HG03558 (cell line): ENCODE data around the gene C11orf16.
"Not testable (repeated sequence)": the region's sequence is repeated elsewhere in the genome, so short reads cannot be mapped to it uniquely, and the experiment has no call there.

ENCODE experiments used
- ATAC-seq: cut with Tn5 transposase; IDR thresholded peaks from one replicate; pipeline ENCODE4 v1.9.1; 2021; ENCODE audit warnings: moderate number of reproducible peaks; ENCODE audit not compliant: unreplicated experiment; ENCODE audit errors: extremely low read depth

C11orf16 gene, protein sequence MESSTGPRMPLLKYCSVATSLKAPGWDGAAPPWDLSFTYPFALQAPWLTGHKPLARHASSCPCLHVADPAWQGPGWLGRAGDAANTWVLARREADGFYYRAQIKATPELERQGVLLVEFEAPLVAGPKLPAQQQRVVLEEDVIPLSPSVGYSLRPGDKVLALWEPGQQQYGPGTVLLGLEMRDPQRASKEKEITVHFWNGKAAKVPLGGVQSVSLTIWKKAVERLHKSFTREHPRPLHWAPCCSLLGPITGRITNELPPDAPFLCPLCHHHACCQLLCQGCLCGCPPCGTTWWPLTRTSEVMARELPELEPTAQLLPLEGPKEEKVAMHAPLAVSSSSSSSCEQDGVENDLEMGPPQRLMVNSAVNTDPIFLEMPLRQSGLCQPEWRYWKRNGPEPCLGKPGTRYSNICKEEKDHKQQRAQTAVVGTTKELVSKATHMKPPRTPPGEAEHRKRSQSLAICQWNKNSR

GRCh38 chr11:8932564-8933180 is at the start of gene C11orf16:
C11orf16 (minus strand) TSS chr11:8932947; CDS start chr11:8932308, 639 bp downstream.
- no peak for ATAC-seq

- no peak for ATAC-seq
These were observed 47.7 kb upstream of the C11orf16 start for GRCh38 chr11:8980485-8980884.

GRCh38 chr11:8979365-8979764 is 46.6 kb upstream of the C11orf16 start:
- not testable (repeated sequence) for ATAC-seq

GRCh38 chr11:8973121-8973520 is 40.4 kb upstream of the C11orf16 start:
- no peak for ATAC-seq

- no peak for ATAC-seq
These were observed 39.2 kb upstream of the C11orf16 start for GRCh38 chr11:8971924-8972316.

DNA sequence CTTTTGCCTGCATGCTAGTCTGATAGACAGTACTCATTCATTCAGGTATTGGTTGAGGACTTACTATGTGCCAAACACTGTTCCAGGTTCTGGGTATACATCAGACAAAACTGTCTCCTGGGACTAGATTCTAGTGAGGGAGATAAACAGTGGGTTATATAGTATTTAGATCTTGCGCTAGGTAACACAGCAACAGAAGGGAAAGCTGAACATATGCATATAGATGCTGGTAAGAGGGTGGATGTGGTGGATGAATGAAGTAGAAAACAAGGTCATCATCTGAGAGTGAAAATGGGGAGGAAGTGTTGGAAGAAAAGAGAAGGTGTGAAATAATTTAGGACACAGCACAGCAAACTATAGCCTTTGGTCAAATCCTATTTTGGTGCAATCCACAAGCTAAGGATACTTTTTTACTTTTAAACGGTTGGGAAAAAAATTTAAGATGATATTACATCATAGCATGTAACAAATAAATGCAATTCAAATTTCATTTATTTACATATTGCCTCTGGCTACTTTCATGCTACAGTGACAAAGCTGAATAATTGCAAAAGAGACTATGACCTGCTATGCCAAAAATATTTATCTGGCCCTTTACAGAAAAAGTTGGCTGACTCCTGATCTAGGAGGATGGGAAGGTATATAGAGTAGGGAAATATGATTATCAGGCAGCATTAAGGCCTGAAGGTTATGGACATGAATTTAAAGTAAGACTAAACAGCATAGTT is 38.6 kb upstream of the C11orf16 start:
- ATAC-seq = no peak

DNA sequence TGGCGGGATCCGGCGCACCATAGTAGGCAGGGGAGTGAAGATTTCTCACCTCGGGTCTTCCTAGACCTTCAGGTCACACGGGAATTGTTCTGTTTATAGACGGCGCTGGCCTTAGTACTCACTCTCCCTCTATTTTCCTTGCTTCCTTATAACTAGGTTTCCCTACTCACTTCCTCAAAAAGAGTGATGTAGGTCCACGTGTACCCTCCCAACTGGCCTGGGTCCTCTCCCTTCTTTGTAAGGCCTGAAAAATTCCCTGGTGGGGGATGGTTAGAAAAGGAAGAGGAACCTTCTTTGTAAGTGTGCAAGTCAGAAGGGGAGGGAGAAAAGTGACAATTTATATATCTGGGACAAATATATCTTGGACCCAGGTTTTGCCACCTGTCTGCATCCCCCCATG is 34.4 kb upstream of the C11orf16 start:
- no peak for ATAC-seq

- peak; percentile 54 for ATAC-seq
These were observed 31.9 kb upstream of the C11orf16 start, which contains the start of gene TMEM9B for GRCh38 chr11:8964324-8965320. TMEM9B (minus strand) TSS chr11:8964442; CDS start chr11:8964313, 129 bp downstream.

DNA sequence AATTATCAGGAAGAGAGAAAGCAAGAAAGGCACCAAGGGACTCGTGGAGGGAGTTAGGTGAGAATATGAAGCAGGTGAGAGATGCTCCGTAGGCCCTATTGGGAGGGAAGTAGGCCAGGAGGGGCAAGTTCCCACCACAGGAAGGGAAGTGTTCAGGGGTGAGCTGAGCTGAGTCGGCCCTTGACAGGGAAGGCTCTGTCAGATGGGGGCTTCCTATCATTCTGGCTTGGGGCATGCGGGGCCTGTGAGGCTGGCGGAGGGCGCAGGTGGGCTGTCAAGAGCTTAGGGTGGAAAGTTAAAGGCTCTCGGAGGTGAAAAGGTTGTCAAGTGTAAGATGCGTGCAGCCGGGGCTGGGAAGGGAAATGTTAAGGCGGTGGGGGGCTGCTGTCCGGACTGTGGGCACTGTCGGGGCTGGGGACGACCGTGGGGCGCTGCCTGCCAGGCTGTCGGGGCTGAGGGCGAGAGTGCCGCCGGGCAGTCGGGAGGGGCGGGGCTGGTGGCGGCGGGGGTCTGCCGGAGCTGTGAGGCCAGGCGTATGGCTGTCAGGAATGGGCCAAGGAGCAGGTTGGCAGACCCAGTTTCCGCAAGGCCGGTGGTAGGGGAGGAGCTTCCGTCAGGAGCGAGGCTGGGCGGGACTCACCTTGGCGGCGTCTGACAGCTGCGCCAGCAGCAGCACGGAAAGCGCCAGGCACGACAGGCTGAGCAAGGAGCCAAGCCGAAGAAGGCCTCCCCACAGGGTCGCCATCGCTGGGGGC is 31.0 kb upstream of the C11orf16 start:
- peak; percentile 39 for ATAC-seq

DNA sequence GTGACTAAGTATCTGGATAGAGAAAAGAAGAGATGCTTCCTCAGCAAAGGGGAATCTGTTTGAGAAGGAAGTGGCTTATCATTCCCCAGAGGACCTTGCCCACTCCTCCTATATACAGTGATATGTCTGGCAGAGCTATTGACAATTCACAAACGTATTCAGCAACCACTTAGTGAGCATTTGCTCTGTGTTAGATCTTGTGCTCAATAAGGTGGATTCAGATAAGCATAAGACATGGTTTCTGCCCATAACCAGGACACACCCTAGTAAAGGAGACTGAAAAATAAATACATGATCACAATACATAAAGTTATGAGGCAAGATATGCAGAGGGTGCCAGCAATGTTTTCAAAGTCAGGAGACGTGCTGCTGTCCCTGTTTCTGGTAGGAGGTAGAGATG is 30.1 kb upstream of the C11orf16 start:
- ATAC-seq = no peak

- no peak for ATAC-seq
These were observed 28.7 kb upstream of the C11orf16 start for GRCh38 chr11:8961401-8961800.

- ATAC-seq = no peak
These were observed 26.9 kb upstream of the C11orf16 start for GRCh38 chr11:8959546-8960166.

DNA sequence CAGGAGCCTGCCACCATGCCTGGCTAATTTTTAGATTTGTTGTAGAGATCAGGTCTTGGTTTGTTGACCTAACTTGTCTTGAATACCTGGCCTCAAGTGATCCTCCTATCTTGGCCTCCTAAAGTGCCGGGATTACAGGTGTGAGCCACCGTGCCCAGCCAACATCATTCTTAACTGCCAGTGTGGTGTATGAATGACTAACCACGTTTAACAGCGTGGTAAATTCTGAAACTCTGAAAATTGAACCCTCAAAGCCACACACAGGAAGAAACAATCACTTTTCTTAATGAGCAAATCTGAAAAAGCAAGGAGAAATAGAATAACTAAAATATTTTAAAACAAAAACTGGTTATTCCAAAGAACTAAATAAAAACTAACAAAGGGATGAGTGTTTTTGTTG is 24.1 kb upstream of the C11orf16 start:
- no peak for ATAC-seq

GRCh38 chr11:8948886-8949285 is 16.1 kb upstream of the C11orf16 start:
- no peak for ATAC-seq

DNA sequence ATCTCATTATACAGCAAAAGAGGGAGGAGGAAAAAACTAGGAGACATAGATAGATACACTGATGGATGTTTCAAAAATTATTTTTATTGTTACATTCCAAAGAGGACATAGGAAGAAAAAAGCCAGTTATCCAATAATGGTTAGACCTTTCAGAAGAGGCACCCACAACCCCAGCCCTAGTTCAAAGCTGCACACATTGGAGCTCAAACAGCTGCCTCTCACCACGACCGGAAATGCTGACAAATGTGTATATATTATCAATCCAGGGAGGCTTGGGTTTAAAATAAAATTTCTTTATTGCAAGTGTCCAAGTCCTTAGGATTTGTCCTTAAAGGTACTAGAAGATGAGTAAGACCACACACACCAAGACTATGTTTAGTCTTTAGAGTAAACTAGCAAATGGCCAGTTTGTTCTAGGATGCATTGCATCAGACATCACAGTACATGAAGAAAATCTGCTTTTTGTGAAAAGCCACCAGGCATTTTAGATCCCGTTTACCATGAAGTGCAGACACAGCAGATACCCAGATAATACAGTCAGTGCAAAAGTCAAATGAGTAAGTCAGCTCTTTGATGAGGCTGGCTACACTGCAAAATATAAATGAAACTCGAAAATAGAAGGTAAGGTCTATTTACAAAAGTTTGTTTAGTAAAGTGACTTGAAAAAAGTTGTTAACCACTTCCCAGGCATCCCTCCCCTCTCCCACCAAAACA is 14.6 kb upstream of the C11orf16 start:
- ATAC-seq = no peak

DNA sequence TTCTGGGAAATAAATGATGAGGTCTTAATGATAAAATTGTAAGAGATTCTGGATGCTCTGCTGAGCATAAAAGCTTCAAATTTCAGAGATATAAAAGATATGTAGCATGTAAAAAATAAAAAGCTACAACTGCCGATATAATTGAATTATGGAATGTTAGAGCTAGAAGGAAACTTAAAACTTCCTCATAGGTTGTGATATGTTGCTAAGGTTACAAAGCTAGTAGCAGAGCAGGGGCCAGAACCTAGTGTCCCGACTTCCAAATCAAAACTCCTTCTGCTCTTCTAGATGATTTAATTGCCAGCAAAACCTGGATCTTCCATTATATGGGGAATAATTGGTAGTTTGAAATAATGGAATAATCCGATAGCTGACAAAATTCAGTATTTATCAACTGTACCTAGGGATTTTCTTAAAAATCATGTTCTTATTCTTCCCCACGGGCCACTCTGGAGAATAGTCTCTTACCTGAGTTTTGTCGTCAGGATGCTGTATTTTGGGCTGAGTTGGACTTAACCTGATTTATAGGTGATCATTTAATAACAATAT is 9.8 kb upstream of the C11orf16 start, which contains the start of gene ASCL3:
ASCL3 (minus strand) TSS at position 499 of the 549 bp plus-strand sequence. CDS start 4,855 bp downstream, outside the sequence.
- no peak for ATAC-seq

DNA sequence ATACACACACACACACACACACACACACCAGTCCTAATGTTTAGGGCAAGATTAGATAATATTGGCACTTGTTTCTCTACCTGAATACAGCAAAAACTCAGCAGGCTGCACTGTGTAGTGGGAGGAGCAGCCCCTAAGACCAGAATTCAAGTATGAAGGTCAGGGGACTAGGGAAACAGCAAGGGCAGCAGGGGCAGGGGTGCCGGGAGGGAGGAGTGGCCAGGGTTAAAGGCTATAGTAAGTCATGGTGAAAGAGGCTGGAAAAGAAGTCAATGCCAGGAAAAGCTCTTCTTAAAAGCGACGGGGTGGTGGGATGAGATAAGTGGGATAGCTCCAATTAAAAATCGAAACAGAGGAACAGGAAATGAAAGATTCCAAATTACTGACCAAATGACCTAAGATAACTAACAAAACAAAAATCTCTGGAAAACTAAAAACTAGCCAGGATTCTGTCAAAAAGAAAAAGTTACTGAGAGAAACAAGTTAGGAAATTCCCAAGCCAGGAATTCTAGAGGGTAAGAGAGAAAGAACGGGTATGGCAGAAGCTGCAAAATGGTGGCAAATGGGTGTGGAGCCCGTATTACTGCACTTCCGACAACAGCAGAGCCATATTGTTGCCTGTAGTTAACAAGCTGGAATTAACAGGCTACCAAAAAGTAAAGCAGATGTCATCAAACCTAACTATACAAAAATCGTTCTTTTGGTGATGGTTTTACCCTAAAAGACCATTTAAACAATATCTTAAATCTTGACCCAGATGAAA is 8.8 kb upstream of the C11orf16 start:
- ATAC-seq = no peak
